GM06990 (cell line): ENCODE data around the gene DENND2A.
"Not testable (repeated sequence)": the region's sequence is repeated elsewhere in the genome, so short reads cannot be mapped to it uniquely, and the experiment has no call there.

Experiments used
- DNase-seq: peaks from one replicate; pipeline ENCODE4 v3.0.0-alpha.2; 2011; ENCODE audit not compliant: insufficient read length; ENCODE audit errors: extremely low read depth
- H3K27me3 ChIP-seq: replicated peaks from 2 replicates; pipeline ENCODE4 v1.6.0; 2011; ENCODE audit warnings: low read length; ENCODE audit not compliant: control insufficient read depth, insufficient read depth
- H3K36me3 ChIP-seq: 2 replicates; pipeline ENCODE4 v1.5.1; 2011; ENCODE audit warnings: low read length; ENCODE audit not compliant: control insufficient read depth, insufficient read depth
- H3K4me3 ChIP-seq: replicated peaks from 2 replicates; pipeline ENCODE4 v1.5.1; 2011; ENCODE audit warnings: low read depth, mild to moderate bottlenecking, control low read depth, low read length
- TF ChIP-seq, protein P1 (sequence below): IDR thresholded peaks from 2 replicates; pipeline ENCODE4 v1.5.1; 2011; ENCODE audit warnings: low read length, control low read depth, mild to moderate bottlenecking, inconsistent platforms; ENCODE audit not compliant: insufficient read depth, poor library complexity, severe bottlenecking

DENND2A gene

DNA sequence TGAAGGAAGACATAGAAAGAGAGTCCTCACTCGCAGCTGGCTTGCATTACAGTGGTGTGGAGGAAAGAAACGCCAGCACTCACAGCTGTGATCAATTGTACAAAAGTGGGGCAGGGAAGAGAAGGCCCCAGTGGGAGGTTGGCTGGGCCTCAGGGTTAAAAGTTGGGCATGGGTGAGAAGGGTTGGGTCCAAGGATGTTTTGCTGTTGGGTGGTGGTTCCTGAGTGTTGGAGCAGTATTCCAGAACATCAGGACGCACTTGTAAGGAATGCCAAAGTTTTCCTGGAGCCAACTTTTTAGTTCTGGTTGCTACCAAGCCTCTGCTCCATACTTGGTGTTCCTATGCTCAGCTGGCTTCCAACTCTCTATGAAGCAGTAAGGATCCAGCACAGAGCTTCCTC lies 105.9 kb downstream of the DENND2A start:
- TF ChIP-seq, protein P1, sequence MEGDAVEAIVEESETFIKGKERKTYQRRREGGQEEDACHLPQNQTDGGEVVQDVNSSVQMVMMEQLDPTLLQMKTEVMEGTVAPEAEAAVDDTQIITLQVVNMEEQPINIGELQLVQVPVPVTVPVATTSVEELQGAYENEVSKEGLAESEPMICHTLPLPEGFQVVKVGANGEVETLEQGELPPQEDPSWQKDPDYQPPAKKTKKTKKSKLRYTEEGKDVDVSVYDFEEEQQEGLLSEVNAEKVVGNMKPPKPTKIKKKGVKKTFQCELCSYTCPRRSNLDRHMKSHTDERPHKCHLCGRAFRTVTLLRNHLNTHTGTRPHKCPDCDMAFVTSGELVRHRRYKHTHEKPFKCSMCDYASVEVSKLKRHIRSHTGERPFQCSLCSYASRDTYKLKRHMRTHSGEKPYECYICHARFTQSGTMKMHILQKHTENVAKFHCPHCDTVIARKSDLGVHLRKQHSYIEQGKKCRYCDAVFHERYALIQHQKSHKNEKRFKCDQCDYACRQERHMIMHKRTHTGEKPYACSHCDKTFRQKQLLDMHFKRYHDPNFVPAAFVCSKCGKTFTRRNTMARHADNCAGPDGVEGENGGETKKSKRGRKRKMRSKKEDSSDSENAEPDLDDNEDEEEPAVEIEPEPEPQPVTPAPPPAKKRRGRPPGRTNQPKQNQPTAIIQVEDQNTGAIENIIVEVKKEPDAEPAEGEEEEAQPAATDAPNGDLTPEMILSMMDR, result no peak
- no peak for DNase-seq

DNA sequence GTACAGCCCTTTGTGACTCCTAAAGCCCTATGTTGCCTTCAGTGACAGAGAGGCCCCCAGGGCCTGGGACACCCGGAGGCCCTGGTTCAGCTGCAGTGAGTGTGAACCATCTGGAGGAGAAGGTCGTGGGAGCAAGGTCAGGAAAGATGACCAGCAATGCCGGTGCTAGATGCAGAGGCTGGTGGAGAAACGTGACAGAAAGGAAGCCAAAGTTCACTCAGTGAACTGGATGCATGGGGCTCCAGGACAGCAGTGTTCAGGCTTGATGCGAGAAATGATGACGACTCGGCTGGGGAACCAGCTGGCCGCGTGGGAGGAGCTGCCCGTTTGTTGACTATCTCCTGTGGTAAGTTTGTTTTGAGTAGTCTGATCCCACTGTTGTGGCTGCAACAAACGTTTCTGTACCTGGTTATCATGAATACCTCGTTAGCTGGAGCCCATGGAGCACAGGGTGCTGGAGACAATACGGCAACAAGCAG lies 107.2 kb downstream of the DENND2A start:
- Histone ChIP-seq H3K4me3 (no peak overlapping the region), H3K27me3 (no peaks in the 10 kb centered on the region), H3K36me3 (no peaks in the 10 kb centered on the region)
- DNase-seq, result no peak
- TF ChIP-seq, protein P1, result no peak

More for the DNA sequence above, 105.9 kb downstream of the DENND2A start:
- Histone ChIP-seq H3K27me3 (no peaks in the 10 kb centered on the region), H3K36me3 (no peaks in the 10 kb centered on the region), H3K4me3 (no peak overlapping the region)

DNA sequence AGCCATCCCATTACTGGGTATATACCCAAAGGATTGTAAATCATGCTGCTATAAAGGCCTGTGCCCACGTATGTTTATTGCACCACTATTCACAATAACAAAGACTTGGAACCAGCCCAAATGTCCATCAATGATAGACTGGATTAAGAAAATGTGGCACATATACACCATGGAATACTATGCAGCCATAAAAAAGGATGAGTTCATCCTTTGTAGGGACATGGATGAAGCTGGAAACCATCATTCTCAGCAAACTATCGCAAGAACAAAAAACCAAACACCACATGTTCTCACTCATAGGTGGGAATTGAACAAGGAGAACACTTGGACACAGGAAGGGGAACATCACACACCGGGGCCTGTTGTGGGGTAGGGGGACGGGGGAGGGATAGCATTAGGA lies 111.2 kb downstream of the DENND2A start:
- DNase-seq, H3K27me3 ChIP-seq, H3K4me3 ChIP-seq, H3K36me3 ChIP-seq: not testable (repeated sequence)

DNA sequence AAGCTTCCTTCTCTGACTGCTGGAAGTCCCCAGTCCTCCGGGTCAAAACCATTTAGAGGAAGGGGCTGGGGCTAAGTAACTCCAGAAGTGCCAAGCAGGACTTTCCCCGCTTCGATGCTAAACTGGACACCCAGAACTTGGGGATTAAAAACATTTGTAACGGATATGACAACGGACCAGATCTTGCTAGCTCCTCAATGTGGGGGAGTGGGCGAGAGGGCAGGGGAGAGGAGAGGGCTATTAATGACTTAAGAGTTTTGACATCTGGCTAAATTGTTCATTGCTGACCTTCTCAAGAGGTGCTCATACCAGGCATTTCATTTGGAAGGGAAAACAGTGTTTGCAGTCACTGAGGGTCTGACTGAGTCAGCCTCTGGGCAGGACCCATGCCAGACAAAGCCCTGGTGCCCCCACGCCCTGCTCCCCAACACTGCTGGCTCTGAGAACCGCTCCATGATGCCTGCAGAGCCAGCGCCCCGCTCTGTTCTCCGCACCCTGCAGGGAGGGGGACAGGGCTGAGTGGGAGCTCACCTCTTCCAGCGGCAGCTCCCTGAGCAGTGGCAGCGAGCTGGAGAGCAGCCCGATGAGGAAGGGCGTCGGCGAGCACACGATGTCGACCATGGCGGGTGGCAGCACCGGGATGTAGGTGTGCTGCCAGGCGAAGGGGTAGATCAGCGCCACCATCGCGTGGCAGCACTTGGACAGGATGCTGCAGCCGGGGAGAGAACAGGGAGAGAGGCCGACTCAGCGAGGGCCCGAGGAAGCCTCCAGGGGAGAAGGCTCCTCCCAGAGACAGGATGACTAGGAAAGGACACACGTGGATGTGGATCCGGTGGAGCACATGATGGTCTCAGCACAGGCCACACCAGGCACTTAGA lies 113.6 kb downstream of the DENND2A start:
- Histone ChIP-seq H3K36me3 (no peaks in the 10 kb centered on the region), H3K4me3 (no peak overlapping the region), H3K27me3 (no peaks in the 10 kb centered on the region; the same call in 1 of the 2 replicates)
- no peak for DNase-seq
- TF ChIP-seq, protein P1, result no peak

DNA sequence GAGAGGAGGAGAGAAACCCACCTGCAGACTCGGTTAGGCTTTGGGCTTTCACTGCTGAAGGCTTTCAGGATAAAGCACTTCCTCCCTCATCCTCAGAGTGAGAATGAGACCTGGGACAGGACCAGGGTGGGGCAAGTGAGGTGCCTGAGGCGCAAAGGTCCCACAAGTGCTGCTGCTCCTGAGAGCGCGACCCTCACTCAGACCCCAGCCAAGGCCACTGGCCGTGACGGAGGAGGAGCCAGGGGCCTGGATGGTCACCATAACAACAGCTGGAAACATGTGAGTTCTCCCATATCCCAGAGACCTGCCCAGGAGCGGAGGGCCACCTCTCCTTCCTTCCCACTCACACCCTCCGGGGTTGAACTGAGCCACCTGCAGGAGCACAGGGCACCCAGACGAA lies 114.4 kb downstream of the DENND2A start:
- TF ChIP-seq, protein P1, result no peak
- no peak for DNase-seq
- Histone ChIP-seq H3K36me3 (no peaks in the 10 kb centered on the region), H3K27me3 (no peaks in the 10 kb centered on the region; the same call in 1 of the 2 replicates), H3K4me3 (no peak overlapping the region)

DNA sequence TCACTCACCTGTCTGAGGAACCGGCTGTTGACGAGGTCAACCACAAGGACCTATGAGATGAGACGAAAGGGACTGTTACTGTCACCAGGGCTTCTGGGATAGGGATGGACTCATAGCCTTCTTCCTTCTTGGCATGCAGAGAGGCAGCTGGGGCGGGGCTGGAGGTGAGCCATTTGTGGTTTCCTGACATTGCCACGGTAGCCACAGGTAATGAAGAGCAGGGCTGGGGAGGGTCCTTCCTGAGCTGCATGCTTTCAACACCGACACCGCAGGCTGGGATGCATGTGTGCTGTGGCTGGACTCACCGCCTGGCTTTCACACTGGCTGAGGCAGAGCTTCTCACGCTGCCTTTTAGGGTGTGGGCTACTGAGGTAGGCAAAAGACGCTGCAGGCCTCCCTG lies 114.9 kb downstream of the DENND2A start:
- Histone ChIP-seq H3K4me3 (no peak overlapping the region), H3K36me3 (no peaks in the 10 kb centered on the region), H3K27me3 (no peaks in the 10 kb centered on the region; the same call in 1 of the 2 replicates)
- TF ChIP-seq, protein P1, result no peak
- DNase-seq, result no peak
